GM12878 (cell line): Measurements from ENCODE around the gene ATP6V0A4. TPM values are rescaled to one million over a fixed set of nuclear protein-coding genes. Genes with fewer than 3 reads are reported as not detected.

Experiments used
- CBFB ChIP-seq: IDR thresholded peaks from 2 replicates; pipeline ENCODE4 v1.6.1; 2016; ENCODE audit warnings: antibody characterized with exemption, low read depth
- E2F4 ChIP-seq: IDR thresholded peaks from 2 replicates; pipeline ENCODE4 v1.6.1; 2012; ENCODE audit warnings: low read depth, low read length, improper control_type of control experiment
- EP300 ChIP-seq, 2 experiments: fragments of 150-350 bp in 1 of 2; IDR thresholded peaks; 2 replicates each; pipeline ENCODE4 v1.6.1; 2011 to 2012; ENCODE audit warnings: low read depth in 2 of 2, low read length in 2 of 2, borderline replicate concordance in 1 of 2, improper control_type of control experiment in 1 of 2, inconsistent platforms in 1 of 2; ENCODE audit not compliant: control insufficient read depth in 1 of 2
- LARP7 ChIP-seq: fragments of 450-650 bp; IDR thresholded peaks from 2 replicates; pipeline ENCODE4 v1.6.1; 2017; ENCODE audit warnings: mild to moderate bottlenecking
- NR2C2 ChIP-seq: IDR thresholded peaks from 2 replicates; pipeline ENCODE4 v1.6.1; 2011; ENCODE audit warnings: borderline replicate concordance, low read depth; ENCODE audit not compliant: control insufficient read depth, insufficient read length
- ZBTB11 ChIP-seq: fragments of 450-650 bp; formaldehyde crosslinking; IDR thresholded peaks from 2 replicates; pipeline ENCODE4 v1.5.0; 2022; ENCODE audit warnings: mild to moderate bottlenecking, missing genetic modification characterization
- ZSCAN29 ChIP-seq: fragments of 450-650 bp; IDR thresholded peaks from 2 replicates; pipeline ENCODE4 v1.6.1; 2017; ENCODE audit warnings: mild to moderate bottlenecking, moderate library complexity
- polyA plus RNA-seq, 11 experiments: library from polyadenylated mRNA; depleted of rRNA in 4 of 11; unstranded in 6 of 11; stranded (reverse) in 5 of 11; fragments of >200 nt; fragmentation: Nextera tagmentation in 4 of 11; fragmentation: Illumina TruSeq in 1 of 11; extraction: Ambion mirVana in 4 of 11; extraction: Trizol in 1 of 11; gene quantifications; 1 replicate in 1 of 11; 2 replicates in 10 of 11; pipeline versions ENCODE4 v1.2.1 to v1.2.3, GENCODE V29; 2011 to 2016; ENCODE audit warnings: inconsistent platforms in 2 of 11, missing spikeins in 2 of 11, low read depth in 1 of 11
- total RNA-seq, 4 experiments: library from RNA; depleted of rRNA in 3 of 4; stranded (reverse); fragments of >200 nt in 3 of 4; fragmentation: Illumina TruSeq in 1 of 4; extraction: Trizol in 1 of 4; gene quantifications; 2 replicates each; pipeline versions ENCODE4 v1.2.1 to v1.2.3, GENCODE V29; 2013 to 2021

ATP6V0A4 gene
- total and polyA plus RNA-seq, 10 of the 15 experiments (the other 5 are each of a cell fraction or from before 2014, with no cell fraction given): not detected

- TF ChIP-seq CBFB: no peak
- no peak for TF ChIP-seq ZSCAN29
- no peak for TF ChIP-seq ZBTB11
- TF ChIP-seq EP300 (IDR thresholded peaks at IDR 0.05; ENCODE audit: borderline replicate concordance in 1 of 2, control insufficient read depth in 1 of 2, low read depth in 2 of 2, low read length in 2 of 2): no peak
- TF ChIP-seq LARP7: no peak
- TF ChIP-seq E2F4: no peak
- no peak for TF ChIP-seq NR2C2
Measured at GRCh38 chr7:138785587-138786437, 12.2 kb downstream of the ATP6V0A4 start (continued).
